IPS-18c (cell line): ENCODE results near the gene TMEM205.
A peak's percentile ranks its signal among the peaks of the same experiment; 100 is the strongest.

Source experiments
- H3K4me3 ChIP-seq: 2 replicates; pipeline ENCODE4 v1.7.0; 2013; ENCODE audit warnings: low read depth, mild to moderate bottlenecking, low read length, moderate library complexity; ENCODE audit not compliant: insufficient read depth
- H3K9me3 ChIP-seq: one replicate; pipeline ENCODE4 v1.6.1; 2013; ENCODE audit warnings: mild to moderate bottlenecking, low read length, moderate library complexity; ENCODE audit not compliant: control insufficient read depth, insufficient read depth

TMEM205 gene

GRCh38 chr19:11374433-11375142 is 28.5 kb upstream of the TMEM205 start, which contains the start of gene SWSAP1:
SWSAP1 (plus strand) TSS chr19:11374666; CDS start chr19:11374681, 15 bp downstream.
- Histone ChIP-seq H3K4me3 (peak within 1 kb of the TSS; percentile 87), H3K9me3 (no peaks in the 10 kb centered on the region)

GRCh38 chr19:11373885-11374432 is 27.9 kb upstream of the TMEM205 start:
- H3K4me3 ChIP-seq: peak overlapping the region; percentile 87; the same call in 1 of the 2 replicates

GRCh38 chr19:11373166-11373884 is 27.3 kb upstream of the TMEM205 start:
- Histone ChIP-seq H3K9me3 (no peaks in the 10 kb centered on the region), H3K4me3 (no peak overlapping the region)

More at GRCh38 chr19:11373885-11374432, 27.9 kb upstream of the TMEM205 start:
- H3K9me3 ChIP-seq: no peaks in the 10 kb centered on the region

- no peak overlapping the region for H3K4me3 ChIP-seq
Observed at GRCh38 chr19:11370744-11371143, 24.7 kb upstream of the TMEM205 start.

GRCh38 chr19:11367528-11367927 is 21.5 kb upstream of the TMEM205 start:
- Histone ChIP-seq H3K9me3 (no peaks in the 10 kb centered on the region), H3K4me3 (no peak overlapping the region)

More at GRCh38 chr19:11370744-11371143, 24.7 kb upstream of the TMEM205 start:
- no peaks in the 10 kb centered on the region for H3K9me3 ChIP-seq

- H3K9me3 ChIP-seq: no peaks in the 10 kb centered on the region
Observed at GRCh38 chr19:11365557-11366117, 19.6 kb upstream of the TMEM205 start.

GRCh38 chr19:11364935-11365334 is 18.9 kb upstream of the TMEM205 start:
- H3K9me3 ChIP-seq: no peaks in the 10 kb centered on the region
- no peak overlapping the region for H3K4me3 ChIP-seq

More at GRCh38 chr19:11365557-11366117, 19.6 kb upstream of the TMEM205 start:
- H3K4me3 ChIP-seq: no peak overlapping the region

GRCh38 chr19:11364296-11364904 is 18.3 kb upstream of the TMEM205 start:
- Histone ChIP-seq H3K4me3 (no peak overlapping the region), H3K9me3 (no peaks in the 10 kb centered on the region)

- Histone ChIP-seq H3K4me3 (no peak overlapping the region), H3K9me3 (no peaks in the 10 kb centered on the region)
Observed at GRCh38 chr19:11363881-11364280, 17.8 kb upstream of the TMEM205 start.

- H3K4me3 ChIP-seq: peak overlapping the region; percentile 65
- H3K9me3 ChIP-seq: no peaks in the 10 kb centered on the region
Observed at GRCh38 chr19:11361771-11362731, 16.0 kb upstream of the TMEM205 start.

- no peaks in the 10 kb centered on the region for H3K9me3 ChIP-seq
- peak overlapping the region; percentile 65 for H3K4me3 ChIP-seq
Observed at GRCh38 chr19:11361037-11361770, 15.1 kb upstream of the TMEM205 start.

- Histone ChIP-seq H3K9me3 (no peaks in the 10 kb centered on the region), H3K4me3 (no peak overlapping the region; the same call in 1 of the 2 replicates)
Observed at GRCh38 chr19:11359421-11359820, 13.4 kb upstream of the TMEM205 start.

- Histone ChIP-seq H3K4me3 (no peak overlapping the region), H3K9me3 (no peaks in the 10 kb centered on the region)
Observed at GRCh38 chr19:11356676-11357550, 10.8 kb upstream of the TMEM205 start.

- Histone ChIP-seq H3K9me3 (no peaks in the 10 kb centered on the region), H3K4me3 (peak overlapping the region; percentile 36)
Observed at GRCh38 chr19:11356074-11356397, 10.0 kb upstream of the TMEM205 start.
